Peyer's patch (tissue), 4 donors: Measurements from ENCODE around the gene VPREB1. TPM values are rescaled to one million over a fixed set of nuclear protein-coding genes. Genes with fewer than 3 reads are reported as not detected.

Experiments
- DNase-seq, 3 donors: peaks; one replicate each; pipeline ENCODE4 v3.0.0-alpha.2; 2017 to 2019
- H3K27ac ChIP-seq, 4 donors: fragments of 200-600 bp; sonication (generic); one replicate each; pipeline ENCODE4 v1.5.1; 2016 to 2019
- H3K27me3 ChIP-seq, 2 donors: fragments of 200-600 bp; sonication (generic); one replicate each; pipeline ENCODE4 v1.5.1; 2019
- H3K36me3 ChIP-seq, 3 donors: fragments of 200-600 bp; sonication (generic); one replicate each; pipeline ENCODE4 v1.5.1; 2016 to 2019
- H3K4me1 ChIP-seq, 4 donors: fragments of 200-600 bp; sonication (generic); one replicate each; pipeline ENCODE4 v1.5.1; 2016 to 2019
- H3K4me3 ChIP-seq, 4 donors: fragments of 200-600 bp; sonication (generic); 1 replicate in 3 of 4; 2 replicates in 1 of 4; pipeline ENCODE4 v1.5.1; 2016 to 2019; ENCODE audit warnings: mild to moderate bottlenecking in 1 of 4
- H3K9me3 ChIP-seq, 4 donors: fragments of 200-600 bp; sonication (generic); one replicate each; pipeline ENCODE4 v1.5.1; 2016 to 2019; ENCODE audit warnings: mild to moderate bottlenecking in 1 of 4
- CTCF ChIP-seq, 6 experiments: fragments of 450-650 bp in 4 of 6; fragments of 200-600 bp in 2 of 6; sonication (generic) in 1 of 6; IDR thresholded peaks; one replicate each; pipeline ENCODE4 v1.5.1; 2017 to 2019; ENCODE audit warnings: antibody characterized with exemption in 6 of 6, mild to moderate bottlenecking in 3 of 6, moderate library complexity in 1 of 6
- POLR2A ChIP-seq, 2 donors: fragments of 450-650 bp; IDR thresholded peaks; one replicate each; pipeline ENCODE4 v1.5.1; 2017; ENCODE audit warnings: antibody characterized with exemption in 2 of 2, mild to moderate bottlenecking in 2 of 2, moderate library complexity in 2 of 2
- total RNA-seq, 4 donors: library from RNA; depleted of rRNA; stranded (reverse); fragments of >200 nt; gene quantifications; one replicate each; pipeline ENCODE4 v1.1.0, GENCODE V29; 2016

The VPREB1 gene
- total RNA-seq, 4 donors from 2014 or later: not detected

- peaks cover 0 to 5% (median 2%) of the 10 kb centered on the region in 4 donors for H3K4me1 ChIP-seq
- no peaks in the 10 kb centered on the region for H3K27me3 ChIP-seq
- no peak for TF ChIP-seq CTCF (IDR thresholded peaks at IDR 0.05)
- H3K4me3 ChIP-seq: no peak overlapping the region
- H3K9me3 ChIP-seq: no peaks in the 10 kb centered on the region
- DNase-seq: no peak
- no peaks in the 10 kb centered on the region for H3K36me3 ChIP-seq
- no peak overlapping the region for H3K27ac ChIP-seq
Measured at GRCh38 chr22:22210375-22210774, 34.2 kb upstream of the VPREB1 start.

- Histone ChIP-seq H3K4me1 (peaks cover 0 to 11% (median 2%) of the 10 kb centered on the region in 4 donors), H3K27ac (no peak overlapping the region), H3K9me3 (no peaks in the 10 kb centered on the region), H3K27me3 (no peaks in the 10 kb centered on the region), H3K4me3 (no peak overlapping the region), H3K36me3 (no peaks in the 10 kb centered on the region)
- TF ChIP-seq CTCF (IDR thresholded peaks at IDR 0.05): no peak
- no peak for TF ChIP-seq POLR2A (IDR thresholded peaks at IDR 0.05)
- DNase-seq: no peak
Measured at GRCh38 chr22:22210889-22211833, 33.4 kb upstream of the VPREB1 start.

GRCh38 chr22:22213231-22213630, 31.4 kb upstream of the VPREB1 start:
- Histone ChIP-seq H3K36me3 (no peaks in the 10 kb centered on the region), H3K9me3 (no peaks in the 10 kb centered on the region), H3K4me1 (peaks cover 0 to 12% (median under 1%) of the 10 kb centered on the region in 4 donors), H3K4me3 (no peak overlapping the region), H3K27me3 (no peaks in the 10 kb centered on the region), H3K27ac (no peak overlapping the region)
- TF ChIP-seq POLR2A (IDR thresholded peaks at IDR 0.05) (no peak), CTCF (IDR thresholded peaks at IDR 0.05) (no peak)
- no peak for DNase-seq

- no peaks in the 10 kb centered on the region for H3K9me3 ChIP-seq
- no peaks in the 10 kb centered on the region for H3K36me3 ChIP-seq
- DNase-seq: no peak
- no peaks in the 10 kb centered on the region for H3K27me3 ChIP-seq
- TF ChIP-seq CTCF (IDR thresholded peaks at IDR 0.05) (no peak), POLR2A (IDR thresholded peaks at IDR 0.05) (no peak)
- H3K4me1 ChIP-seq: peaks cover 0 to 11% (median 0%) of the 10 kb centered on the region in 4 donors
- no peak overlapping the region for H3K27ac ChIP-seq
- no peak overlapping the region for H3K4me3 ChIP-seq
Measured at GRCh38 chr22:22214819-22215329, 29.7 kb upstream of the VPREB1 start.

GRCh38 chr22:22215659-22216449, 28.7 kb upstream of the VPREB1 start:
- no peaks in the 10 kb centered on the region for H3K9me3 ChIP-seq
- H3K4me3 ChIP-seq: no peak overlapping the region
- DNase-seq: no peak

More at GRCh38 chr22:22215659-22216449, 28.7 kb upstream of the VPREB1 start:
- Histone ChIP-seq H3K27me3 (no peaks in the 10 kb centered on the region), H3K27ac (no peak overlapping the region), H3K4me1 (peaks cover 0 to 11% (median 0%) of the 10 kb centered on the region in 4 donors), H3K36me3 (no peaks in the 10 kb centered on the region)
- TF ChIP-seq POLR2A (IDR thresholded peaks at IDR 0.05): no peak
- no peak for TF ChIP-seq CTCF (IDR thresholded peaks at IDR 0.05)
